Stimulated activated CD8-positive, alpha-beta memory T cell treated with anti-CD3 and anti-CD28 coated beads, Interleukin-7, amount 100 ng/mL, for 24 hours (primary cell): ENCODE measurements around the gene MST1.

Source experiments
- DNase-seq: peaks from one replicate; pipeline ENCODE4 v3.0.0-alpha.2; 2020; ENCODE audit warnings: low read depth

MST1 gene

GRCh38 chr3:49717959-49718857 lies 28.9 kb upstream of the MST1 start:
- DNase-seq, result no peak

GRCh38 chr3:49717211-49717958 lies 28.1 kb upstream of the MST1 start:
- no peak for DNase-seq

- DNase-seq, result no peak
Observed at GRCh38 chr3:49716691-49717210, 27.5 kb upstream of the MST1 start.

GRCh38 chr3:49716169-49716568 lies 26.9 kb upstream of the MST1 start:
- DNase-seq, result no peak

- DNase-seq, result no peak
Observed at GRCh38 chr3:49715611-49716121, 26.4 kb upstream of the MST1 start.

GRCh38 chr3:49714728-49715550 lies 25.7 kb upstream of the MST1 start:
- no peak for DNase-seq

GRCh38 chr3:49713336-49714105 lies 24.2 kb upstream of the MST1 start:
- DNase-seq, result no peak

GRCh38 chr3:49712631-49713317 lies 23.5 kb upstream of the MST1 start:
- no peak for DNase-seq

- DNase-seq, result no peak
Observed at GRCh38 chr3:49712166-49712565, 22.9 kb upstream of the MST1 start.

- DNase-seq, result no peak
Observed at GRCh38 chr3:49711489-49711888, 22.2 kb upstream of the MST1 start.

GRCh38 chr3:49709852-49710251 lies 20.6 kb upstream of the MST1 start:
- no peak for DNase-seq

- DNase-seq, result no peak
Observed at GRCh38 chr3:49707113-49707480, 17.8 kb upstream of the MST1 start.

- no peak for DNase-seq
Observed at GRCh38 chr3:49706456-49707112, 17.3 kb upstream of the MST1 start.

GRCh38 chr3:49705390-49705960 lies 16.2 kb upstream of the MST1 start:
- DNase-seq, result no peak

GRCh38 chr3:49704629-49705028 lies 15.4 kb upstream of the MST1 start:
- no peak for DNase-seq

- DNase-seq, result no peak
Observed at GRCh38 chr3:49703956-49704355, 14.7 kb upstream of the MST1 start.

- DNase-seq, result no peak
Observed at GRCh38 chr3:49703443-49703927, 14.2 kb upstream of the MST1 start.

- DNase-seq, result no peak
Observed at GRCh38 chr3:49702672-49703071, 13.4 kb upstream of the MST1 start.

- DNase-seq, result no peak
Observed at GRCh38 chr3:49701388-49702077, 12.3 kb upstream of the MST1 start.
